GM04504 (cell line): ENCODE results near the gene UNC13D.
"Not testable (repeated sequence)": the region's sequence is repeated elsewhere in the genome, so short reads cannot be mapped to it uniquely, and the experiment has no call there.

Source experiments
- DNase-seq: peaks from one replicate; pipeline ENCODE4 v3.0.0-alpha.2; 2012; ENCODE audit warnings: low read depth

The UNC13D gene

GRCh38 chr17:75874323-75875181, 30.3 kb upstream of the UNC13D start:
- DNase-seq, result no peak

DNA sequence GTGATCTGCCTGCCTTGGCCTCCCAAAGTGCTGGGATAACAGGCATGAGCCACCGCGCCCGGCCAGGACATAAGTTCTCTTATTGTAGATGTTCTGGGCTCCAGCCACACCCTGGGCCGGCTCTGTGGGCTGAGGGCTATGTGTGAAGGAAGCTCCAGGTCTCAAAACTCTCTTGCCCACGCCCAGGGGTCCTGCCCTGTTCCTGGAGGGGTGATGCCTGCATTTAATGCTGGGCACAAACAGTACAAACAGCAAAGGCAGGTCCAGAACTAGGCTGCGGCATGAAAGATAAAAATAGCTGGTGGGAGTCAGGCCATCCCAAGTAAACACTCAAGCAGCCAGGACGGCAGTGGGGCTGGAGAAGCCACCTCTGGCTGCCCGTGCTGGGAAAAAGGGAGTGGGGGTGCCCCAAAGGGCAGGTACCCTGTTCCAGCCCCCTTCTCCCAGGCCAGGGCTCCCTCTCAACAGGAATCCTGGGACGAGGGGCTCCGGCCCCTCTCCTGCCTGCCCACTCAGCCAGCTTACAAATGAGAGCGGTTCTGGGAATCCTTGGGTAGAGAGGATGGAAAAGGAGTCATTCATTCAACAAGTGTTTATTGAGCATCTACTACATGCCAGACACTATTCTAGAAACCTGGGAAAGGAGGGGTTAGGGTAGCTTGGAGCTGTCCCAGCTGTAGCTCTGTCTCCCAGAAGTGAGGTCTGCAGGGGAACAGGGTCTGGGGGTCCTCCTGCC, 29.6 kb upstream of the UNC13D start:
- DNase-seq, result no peak

DNA sequence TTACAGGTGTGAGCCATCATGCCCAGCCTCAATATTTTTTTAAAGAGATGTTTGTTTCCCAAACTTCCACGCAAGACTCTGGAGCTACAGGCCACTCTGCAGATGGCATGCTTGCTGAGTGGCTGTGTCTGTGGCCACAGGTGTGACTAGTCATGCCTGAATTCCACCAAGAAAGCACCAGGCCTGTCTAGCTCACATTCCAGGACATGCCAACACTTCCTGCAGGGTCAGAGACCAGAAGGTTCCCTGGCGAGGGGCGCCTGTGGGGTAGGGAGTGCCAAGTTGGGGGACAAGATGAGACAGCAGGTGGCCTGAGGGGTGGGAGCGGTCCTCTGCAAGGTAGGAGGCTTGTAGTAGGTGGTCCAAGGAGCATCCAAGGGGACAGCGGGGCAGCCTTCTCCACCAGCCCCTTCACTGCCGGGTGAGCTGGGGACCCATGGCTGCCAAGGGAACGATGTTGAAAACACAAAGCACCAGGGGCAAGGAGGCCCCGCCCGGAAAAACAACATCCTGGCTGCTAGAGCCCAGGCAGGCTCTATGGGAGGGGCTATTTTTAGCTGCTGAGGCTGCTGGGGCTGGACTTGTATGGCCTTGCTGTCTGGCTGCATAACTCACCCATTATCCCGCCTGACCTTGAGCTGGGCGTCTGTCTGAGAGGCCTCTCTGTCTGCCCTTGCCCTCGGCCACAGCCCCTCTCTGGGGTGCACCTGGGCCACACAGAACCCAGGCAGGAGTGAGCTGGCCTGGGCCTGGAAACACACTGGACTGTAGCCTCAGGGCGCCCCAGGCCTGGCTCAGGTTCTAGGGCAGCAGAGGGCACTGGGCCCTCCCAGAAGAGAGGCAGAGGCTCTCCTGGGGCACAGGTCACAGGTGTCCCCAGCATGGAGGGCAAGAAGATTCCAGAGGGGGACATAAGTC, 28.5 kb upstream of the UNC13D start:
- DNase-seq, result peak; percentile 53

- not testable (repeated sequence) for DNase-seq
Observed at GRCh38 chr17:75870228-75870627, 26.0 kb upstream of the UNC13D start.

DNA sequence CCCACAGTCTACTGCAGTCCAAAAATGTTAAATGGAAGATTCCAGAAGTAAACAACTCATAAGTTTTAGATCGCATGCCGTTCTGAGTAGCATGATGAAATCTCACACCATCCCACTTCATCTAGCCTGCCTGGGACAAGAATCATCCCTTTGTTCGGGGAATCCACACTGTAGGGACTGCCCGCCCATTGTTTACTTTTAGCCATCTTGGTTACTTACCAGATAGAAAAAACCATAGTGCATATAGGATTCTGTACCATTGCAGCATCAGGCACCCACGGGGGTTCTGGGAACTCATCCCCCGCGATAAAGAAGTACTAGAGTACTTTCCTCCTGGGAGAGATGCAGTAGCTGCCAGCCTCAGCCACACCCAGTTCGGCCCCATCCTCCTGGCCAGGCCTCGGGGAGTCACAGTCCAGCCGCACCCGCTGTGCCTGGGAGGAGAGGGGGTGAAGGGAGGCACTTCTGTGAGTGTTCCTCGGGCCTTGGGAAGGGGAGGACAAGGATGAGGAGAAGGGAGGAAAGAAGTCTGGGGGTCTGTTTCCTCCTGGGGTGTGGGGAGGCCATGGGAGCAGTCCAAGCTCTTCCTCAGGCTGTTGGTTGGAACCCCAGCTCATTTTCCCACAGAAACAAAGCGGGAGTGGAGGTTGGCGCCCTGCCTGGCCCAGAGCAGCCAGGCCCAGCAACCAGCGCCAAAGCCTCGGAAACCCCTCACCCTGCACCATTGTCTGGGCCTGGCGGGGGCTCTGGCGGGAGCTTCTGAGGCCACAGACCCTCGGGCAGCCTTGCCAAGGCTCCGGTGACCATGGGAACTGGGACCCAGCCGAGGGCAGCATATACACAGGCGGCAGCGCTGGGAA, 25.3 kb upstream of the UNC13D start:
- DNase-seq, result no peak

GRCh38 chr17:75868730-75869281, 24.6 kb upstream of the UNC13D start:
- DNase-seq, result not testable (repeated sequence)

DNA sequence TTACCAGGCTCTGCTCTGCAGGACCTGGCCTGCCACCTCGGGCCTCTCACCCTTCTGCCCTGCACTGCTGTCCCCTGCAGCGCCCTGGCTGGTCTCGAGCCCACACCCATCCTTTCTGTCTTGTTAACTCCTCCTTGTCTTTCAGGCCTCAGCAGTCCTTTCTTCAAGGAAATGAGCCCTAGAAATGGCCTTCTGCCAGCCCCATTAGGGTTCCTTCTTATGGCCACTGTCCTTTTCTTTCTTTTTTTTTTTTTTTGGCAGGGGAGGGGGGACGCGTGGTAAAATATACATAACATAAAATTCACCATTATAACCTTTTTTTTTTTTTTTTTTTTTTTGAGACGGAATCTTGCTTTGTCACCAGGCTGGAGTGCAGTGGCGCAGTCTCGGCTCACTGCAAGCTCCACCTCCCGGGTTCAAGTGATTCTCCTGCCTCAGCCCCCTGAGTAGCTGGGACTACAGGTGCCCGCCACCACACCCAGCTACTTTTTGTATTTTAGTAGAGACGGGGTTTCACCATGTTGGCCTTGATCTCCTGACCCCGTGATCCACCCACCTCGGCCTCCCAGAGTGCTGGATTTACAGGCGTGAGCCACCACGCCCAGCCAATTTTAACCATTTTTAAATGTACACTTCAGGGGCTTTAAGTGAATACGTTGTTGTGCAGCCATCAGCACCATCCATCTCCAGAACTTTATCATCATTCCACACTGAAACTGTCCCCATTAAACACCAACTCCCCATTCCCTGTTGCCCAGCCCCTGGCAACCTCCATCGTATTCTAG, 21.4 kb upstream of the UNC13D start:
- DNase-seq, result not testable (repeated sequence)

DNA sequence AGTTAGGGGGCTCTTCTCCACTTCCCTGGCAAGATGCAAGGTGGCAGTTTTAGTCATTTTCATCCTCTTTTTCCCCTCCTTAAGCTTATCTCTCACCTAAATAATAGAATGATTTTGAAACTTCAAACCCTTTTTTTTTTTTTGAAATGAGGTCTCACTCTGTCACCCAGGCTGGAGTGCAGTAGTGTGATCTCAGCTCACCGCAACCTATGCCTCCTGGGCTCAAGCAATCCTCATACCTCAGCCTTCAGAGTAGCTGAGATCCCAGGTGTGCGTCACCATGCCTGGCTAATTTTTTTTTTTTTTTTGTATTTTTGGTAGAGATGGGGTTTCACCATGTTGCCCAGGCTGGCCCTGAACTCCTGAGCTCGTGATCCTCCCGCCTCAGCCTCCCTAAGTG, 20.7 kb upstream of the UNC13D start:
- not testable (repeated sequence) for DNase-seq

- peak; percentile 50 for DNase-seq
Observed at GRCh38 chr17:75864448-75864871, 20.3 kb upstream of the UNC13D start.

- DNase-seq, result no peak
Observed at GRCh38 chr17:75861927-75862317, 17.7 kb upstream of the UNC13D start.

DNA sequence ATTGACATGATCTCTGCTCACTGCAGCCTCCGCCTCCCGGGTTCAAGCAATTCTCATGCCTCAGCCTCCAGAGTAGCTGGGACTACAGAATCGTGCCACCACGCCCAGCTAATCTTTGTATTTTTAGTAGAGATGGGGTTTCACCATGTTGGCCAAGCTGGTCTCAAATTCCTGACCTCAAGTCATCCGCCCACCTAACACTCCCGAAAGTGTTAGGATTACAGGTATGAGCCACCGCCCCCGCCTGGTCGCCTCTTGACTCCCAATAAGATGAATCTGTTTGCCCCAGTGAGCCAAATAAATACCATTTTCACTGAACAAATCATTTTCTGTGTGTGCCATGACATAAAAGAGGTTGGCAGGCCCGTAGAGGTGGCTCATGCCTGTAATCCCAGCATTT, 15.2 kb upstream of the UNC13D start:
- DNase-seq, result not testable (repeated sequence)

GRCh38 chr17:75856062-75856756, 12.0 kb upstream of the UNC13D start:
- DNase-seq, result no peak

DNA sequence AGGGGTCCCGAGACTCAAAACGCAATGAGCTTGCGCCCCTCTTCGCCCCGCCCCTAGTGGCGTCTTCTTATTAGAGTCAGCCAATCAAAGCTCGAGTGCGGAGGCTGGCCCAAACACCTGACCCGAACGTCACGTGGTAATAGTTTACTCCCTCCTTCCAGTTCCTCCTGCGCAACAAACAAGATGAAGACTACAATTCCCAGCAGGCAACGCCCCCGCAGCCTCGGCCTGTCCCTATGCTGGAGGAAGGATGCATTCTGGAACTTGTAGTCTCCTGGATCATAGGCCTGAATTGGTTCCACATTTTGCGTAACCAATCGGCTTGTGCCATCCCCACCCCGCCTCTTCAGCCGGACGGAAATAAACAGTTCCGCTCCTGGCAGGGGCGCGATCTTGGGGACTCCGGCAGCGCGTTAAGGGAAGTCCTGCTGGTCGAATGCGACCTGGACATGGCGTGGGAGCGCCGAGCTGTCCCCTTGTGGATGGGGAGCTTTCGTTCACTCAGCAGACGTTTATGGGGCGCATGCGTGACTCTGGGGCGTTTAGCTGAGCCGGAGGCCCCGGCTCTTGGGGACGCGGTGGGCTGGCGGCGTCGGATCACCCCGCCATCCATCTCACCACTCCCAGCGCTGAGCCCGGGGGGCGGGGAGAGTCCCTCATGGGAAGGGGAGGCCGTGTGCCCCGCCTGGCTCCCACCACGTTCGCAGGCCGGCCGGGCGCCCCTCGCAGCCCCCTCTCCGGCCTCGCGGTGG, 11.3 kb upstream of the UNC13D start, which contains the start of gene WBP2:
WBP2 (minus strand) TSS at position 26 of the 752 bp plus-strand sequence. CDS start 38 bp downstream, outside the sequence.
- DNase-seq, result peak; percentile 99

DNA sequence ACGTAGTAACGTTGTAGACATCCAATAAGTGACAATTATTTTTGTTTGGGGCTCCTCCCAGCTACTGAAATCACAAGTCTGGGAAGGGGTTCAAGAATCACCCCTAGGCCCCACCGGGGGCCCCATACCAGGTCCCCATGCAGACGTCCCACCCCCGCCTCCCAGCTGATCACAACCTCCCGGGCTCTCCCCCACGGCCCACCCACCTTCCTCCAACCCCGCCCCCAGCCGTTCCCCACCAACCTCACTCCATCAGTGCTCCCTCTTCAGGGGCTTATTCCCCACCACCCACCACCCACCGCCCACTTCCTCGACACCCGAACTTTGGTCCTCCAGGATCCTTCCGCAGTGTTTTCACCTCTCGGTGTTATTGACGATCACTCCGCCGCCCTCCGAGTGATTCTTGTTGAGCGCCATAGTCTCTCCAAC, 10.7 kb upstream of the UNC13D start:
- DNase-seq, result no peak

- DNase-seq, result peak; percentile 56
Observed at GRCh38 chr17:75854101-75854748, 10.0 kb upstream of the UNC13D start.

DNA sequence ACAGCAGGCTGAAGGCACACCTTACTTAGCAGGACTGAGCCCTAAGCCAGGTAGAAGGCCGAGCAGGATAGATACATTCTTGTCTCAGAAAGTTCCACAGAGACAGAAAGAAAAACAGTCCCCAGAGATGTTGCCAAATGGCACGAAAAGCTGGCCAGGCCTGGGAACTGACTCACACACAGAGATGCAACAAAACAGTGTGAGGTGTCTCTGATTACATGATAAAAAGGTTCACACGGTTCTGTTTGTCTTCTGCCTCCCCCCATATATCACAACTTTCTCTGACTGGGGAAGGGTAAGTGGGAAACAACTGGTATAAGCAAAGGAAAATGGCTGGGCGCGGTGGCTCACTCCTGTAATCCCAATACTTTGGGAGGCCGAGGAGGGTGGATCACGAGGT, 9.2 kb upstream of the UNC13D start:
- DNase-seq, result peak; percentile 58

GRCh38 chr17:75851693-75851991, 7.4 kb upstream of the UNC13D start:
- not testable (repeated sequence) for DNase-seq
